Cardiac muscle cell (in vitro differentiated cells and primary cell): ENCODE data around the gene PACC1. TPM values are rescaled to one million over a fixed set of nuclear protein-coding genes. Genes with fewer than 3 reads are reported as not detected.

Experiments
- DNase-seq, 2 donors: peaks; one replicate each; pipeline versions ENCODE4 v3.0.0 to v3.0.0-alpha.2; 2010 to 2017; ENCODE audit warnings: low read depth in 1 of 2, low spot score in 1 of 2
- H3K27ac ChIP-seq: fragments of 200-600 bp; sonication (generic); 2 replicates; pipeline ENCODE4 v1.5.1; 2016
- H3K27me3 ChIP-seq: fragments of 200-600 bp; sonication (generic); 2 replicates; pipeline ENCODE4 v1.6.0; 2016; ENCODE audit warnings: control low read depth
- H3K36me3 ChIP-seq: fragments of 200-600 bp; sonication (generic); 2 replicates; pipeline ENCODE4 v1.5.1; 2016; ENCODE audit warnings: control low read depth
- H3K4me1 ChIP-seq: fragments of 200-600 bp; sonication (generic); 2 replicates; pipeline ENCODE4 v1.8.1; 2017; ENCODE audit warnings: low read depth, mild to moderate bottlenecking, mixed run types
- H3K4me3 ChIP-seq: fragments of 200-600 bp; sonication (generic); 2 replicates; pipeline ENCODE4 v1.5.1; 2016; ENCODE audit warnings: mild to moderate bottlenecking
- H3K9me3 ChIP-seq: fragments of 200-600 bp; sonication (generic); 2 replicates; pipeline ENCODE4 v1.5.1; 2017; ENCODE audit warnings: low read depth, mild to moderate bottlenecking, control low read depth
- CTCF ChIP-seq: IDR thresholded peaks from 2 replicates; pipeline ENCODE4 v1.5.1; 2012; ENCODE audit warnings: low read depth, mild to moderate bottlenecking, low read length
- polyA plus RNA-seq: library from polyadenylated mRNA; unstranded; fragments of >200 nt; fragmentation: Nextera tagmentation; extraction: Ambion mirVana; gene quantifications from 2 replicates; pipeline ENCODE4 v1.2.1, GENCODE V29; 2016
- total RNA-seq: library from RNA; depleted of rRNA; stranded (reverse); fragments of >200 nt; gene quantifications from 2 replicates; pipeline ENCODE4 v1.2.3, GENCODE V29; 2016

Gene PACC1
- total and polyA plus RNA-seq, 2 experiments from 2014 or later: 8.5 to 9.5 TPM

DNA sequence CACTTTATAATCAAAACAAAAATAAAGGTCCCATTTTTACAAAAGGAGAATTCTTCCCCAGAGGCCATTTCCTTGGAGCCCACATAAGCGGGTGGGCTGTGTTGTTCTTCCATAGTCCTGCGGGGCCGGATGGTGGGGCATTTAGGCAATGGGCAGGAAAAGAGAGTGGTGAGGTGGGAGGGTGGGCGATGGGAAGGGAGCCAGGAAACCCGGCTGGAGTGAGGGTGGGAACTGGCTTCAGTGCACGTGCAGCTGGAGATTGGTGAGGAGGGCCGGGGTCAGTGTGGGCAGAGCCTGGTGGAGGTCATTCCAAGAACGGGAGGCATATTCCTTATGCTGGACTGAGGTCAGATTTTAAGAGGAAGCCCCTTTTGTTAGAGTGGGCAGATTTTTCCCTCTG is 31.6 kb upstream of the PACC1 start:
- no peaks in the 10 kb centered on the region for H3K9me3 ChIP-seq
- H3K27me3 ChIP-seq: no peaks in the 10 kb centered on the region
- H3K27ac ChIP-seq: no peak overlapping the region
- no peak for TF ChIP-seq CTCF
- DNase-seq: no peak
- H3K4me1 ChIP-seq: no peaks in the 10 kb centered on the region
- H3K36me3 ChIP-seq: no peaks in the 10 kb centered on the region
- H3K4me3 ChIP-seq: no peak overlapping the region

- Histone ChIP-seq H3K9me3 (no peaks in the 10 kb centered on the region), H3K27ac (no peak overlapping the region), H3K36me3 (no peaks in the 10 kb centered on the region), H3K4me1 (no peaks in the 10 kb centered on the region), H3K4me3 (no peak overlapping the region), H3K27me3 (no peaks in the 10 kb centered on the region)
- no peak for DNase-seq
- no peak for TF ChIP-seq CTCF
These were observed 27.7 kb upstream of the PACC1 start for GRCh38 chr1:212442408-212442807.

GRCh38 chr1:212440419-212440818 is 25.7 kb upstream of the PACC1 start:
- Histone ChIP-seq H3K27me3 (no peaks in the 10 kb centered on the region), H3K4me3 (no peak overlapping the region), H3K36me3 (no peaks in the 10 kb centered on the region), H3K27ac (no peak overlapping the region), H3K9me3 (no peaks in the 10 kb centered on the region), H3K4me1 (no peaks in the 10 kb centered on the region)
- DNase-seq: no peak
- TF ChIP-seq CTCF: no peak

DNA sequence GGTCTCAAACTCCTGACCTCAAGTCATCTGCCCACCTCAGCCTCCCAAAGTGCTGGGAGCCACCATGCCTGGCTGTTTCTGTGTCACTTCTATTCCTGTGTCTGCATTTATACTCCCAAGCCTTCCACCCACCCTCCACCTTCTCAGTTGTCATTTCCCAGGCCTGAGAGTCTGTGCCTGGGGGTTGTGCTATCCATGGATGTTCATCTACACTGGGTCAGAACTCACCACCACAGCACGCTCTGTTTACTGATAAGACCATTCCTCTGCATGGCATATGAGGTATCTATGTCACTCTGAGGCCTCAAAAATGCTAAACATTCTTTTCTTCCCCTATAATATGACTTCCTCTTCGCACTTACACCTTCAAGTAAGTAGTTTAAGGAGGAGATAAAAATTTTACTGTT is 24.1 kb upstream of the PACC1 start:
- Histone ChIP-seq H3K9me3 (no peaks in the 10 kb centered on the region), H3K4me1 (no peaks in the 10 kb centered on the region), H3K4me3 (no peak overlapping the region), H3K36me3 (no peaks in the 10 kb centered on the region), H3K27me3 (no peaks in the 10 kb centered on the region), H3K27ac (no peak overlapping the region)
- no peak for TF ChIP-seq CTCF
- DNase-seq: no peak

- H3K4me1 ChIP-seq: no peaks in the 10 kb centered on the region
- DNase-seq: no peak
- no peaks in the 10 kb centered on the region for H3K9me3 ChIP-seq
- no peak overlapping the region for H3K4me3 ChIP-seq
- no peaks in the 10 kb centered on the region for H3K27me3 ChIP-seq
- no peak overlapping the region for H3K27ac ChIP-seq
- no peak for TF ChIP-seq CTCF
- no peaks in the 10 kb centered on the region for H3K36me3 ChIP-seq
These were observed 22.6 kb upstream of the PACC1 start for GRCh38 chr1:212437179-212437798.
